ENCODE results near the gene CHRND.

Gene CHRND

DNA sequence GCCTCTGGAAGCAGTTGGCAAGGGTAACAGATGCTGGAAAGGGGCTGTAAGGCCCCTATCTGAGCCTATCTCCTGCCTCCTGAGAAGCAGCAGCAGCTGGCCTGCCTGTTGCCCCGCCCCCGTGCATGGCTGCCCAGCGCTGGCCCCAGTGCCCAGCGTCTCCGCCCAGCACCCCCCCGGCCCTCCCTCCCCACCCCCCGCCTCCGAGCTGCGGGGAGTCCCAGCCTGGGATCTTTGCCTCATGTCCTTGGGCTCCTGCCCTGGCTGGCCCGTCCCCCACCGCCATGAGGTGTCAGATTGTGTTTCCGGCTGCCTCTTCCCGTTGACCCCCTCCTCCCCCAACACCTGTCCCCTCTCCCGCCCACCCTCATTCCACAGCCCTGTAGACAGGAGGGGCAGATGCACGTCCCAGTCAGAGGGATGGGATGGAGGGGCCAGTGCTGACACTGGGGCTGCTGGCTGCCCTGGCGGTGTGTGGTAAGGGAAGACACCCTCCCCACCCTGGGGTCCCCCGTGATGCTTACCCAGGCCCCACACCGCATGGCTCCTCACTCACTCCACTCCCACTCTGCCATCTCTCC lies at the start of gene CHRND:
Gene CHRND, plus strand, starts transcription at position 370 of the 581 bp plus-strand sequence. Its CDS starts 56 bp downstream, at position 426.
- DNase-seq: no peak

DNA sequence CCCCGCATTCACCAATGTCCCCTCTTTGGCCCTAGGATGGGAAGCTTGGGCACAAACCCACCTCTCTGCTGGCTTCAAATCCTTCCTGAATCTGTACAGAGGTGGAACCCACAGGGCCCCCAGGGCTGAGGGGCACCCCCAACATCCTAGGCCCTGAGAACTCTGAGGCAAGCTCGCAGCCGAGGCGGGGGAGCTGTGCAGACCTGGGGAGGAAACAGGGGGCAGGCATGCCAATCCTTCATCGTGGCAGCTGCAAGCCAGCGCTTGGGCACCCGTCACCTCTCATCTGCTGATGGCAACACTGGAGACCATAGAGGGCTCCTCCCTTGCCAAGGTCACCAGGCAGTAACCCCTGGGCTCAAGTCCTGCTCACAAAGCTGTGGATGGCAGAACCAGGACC lies 49.2 kb upstream of the CHRND start:
- DNase-seq: no peak

DNA sequence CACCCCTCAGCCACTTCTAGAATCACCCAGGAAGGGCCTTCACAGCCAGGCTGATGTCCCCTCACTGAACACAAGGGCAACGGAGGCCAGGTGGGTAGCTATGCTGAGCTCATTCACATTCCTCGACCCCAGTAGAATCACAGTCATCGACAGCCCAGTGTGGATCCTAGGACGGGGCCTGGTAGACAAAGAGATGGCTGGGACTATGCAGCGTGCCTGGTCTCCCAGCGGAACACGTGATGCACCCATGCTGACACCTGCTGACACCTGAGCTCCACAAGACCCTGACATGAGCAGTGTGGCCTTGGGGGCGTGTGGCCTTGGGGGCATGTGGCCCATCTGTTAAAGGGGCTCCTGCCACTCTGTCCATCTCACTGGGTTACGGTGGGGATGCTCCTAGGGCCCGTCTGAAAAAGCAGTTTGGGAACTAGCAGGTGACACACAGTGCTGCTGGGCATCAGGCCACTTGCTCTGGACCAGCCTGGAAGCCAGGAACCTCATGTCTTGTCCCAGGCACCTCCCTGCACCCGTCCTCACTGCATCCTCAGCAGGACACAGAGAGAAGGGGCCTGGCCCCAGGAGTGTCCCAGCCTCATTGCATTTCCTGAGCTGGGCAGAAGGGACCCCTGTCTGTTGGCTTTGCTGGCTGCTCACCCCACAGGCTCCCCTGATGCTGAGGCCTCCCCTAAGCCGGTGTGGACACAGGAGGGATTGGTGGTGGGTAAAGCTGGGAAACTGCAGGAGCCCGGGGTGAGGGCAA lies 48.0 kb upstream of the CHRND start:
- DNase-seq: no peak

DNA sequence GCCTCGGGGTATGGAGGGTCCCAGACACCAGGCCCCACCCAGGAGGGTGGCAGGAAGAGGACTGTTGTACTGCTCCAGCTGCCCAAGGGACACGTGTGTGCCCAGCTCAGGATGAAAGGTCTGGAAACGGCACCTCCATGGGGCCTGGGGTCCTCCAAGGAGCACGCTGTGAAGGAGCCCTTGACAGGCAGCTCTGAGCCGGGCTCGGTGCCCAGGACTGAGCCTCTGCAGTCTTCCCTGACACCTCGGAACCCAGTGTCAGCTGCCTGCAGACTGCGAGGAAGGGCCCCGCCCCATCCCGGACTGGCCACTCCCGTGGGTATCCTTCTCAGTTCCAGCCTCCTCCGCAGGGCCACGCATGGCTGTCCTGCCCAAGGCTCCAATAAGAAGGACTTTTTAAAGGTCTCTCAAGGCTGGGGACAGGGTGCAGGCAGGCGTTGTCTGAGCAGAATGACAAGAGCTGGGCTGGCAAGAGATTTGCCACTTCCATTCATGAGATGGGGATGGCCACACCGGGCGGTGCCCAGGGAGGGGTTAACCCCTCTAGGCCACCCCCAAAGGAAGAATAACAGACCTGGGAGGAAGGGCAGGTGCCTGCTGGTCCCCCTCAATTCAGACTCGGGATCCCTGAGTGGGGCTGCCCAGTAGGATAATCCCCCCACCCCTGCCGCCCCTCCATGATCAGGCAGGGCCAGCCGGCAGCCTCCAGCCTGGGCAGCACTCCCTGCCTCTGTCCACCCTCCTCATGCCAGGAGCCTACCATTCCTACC lies 47.2 kb upstream of the CHRND start:
- DNase-seq: no peak

DNA sequence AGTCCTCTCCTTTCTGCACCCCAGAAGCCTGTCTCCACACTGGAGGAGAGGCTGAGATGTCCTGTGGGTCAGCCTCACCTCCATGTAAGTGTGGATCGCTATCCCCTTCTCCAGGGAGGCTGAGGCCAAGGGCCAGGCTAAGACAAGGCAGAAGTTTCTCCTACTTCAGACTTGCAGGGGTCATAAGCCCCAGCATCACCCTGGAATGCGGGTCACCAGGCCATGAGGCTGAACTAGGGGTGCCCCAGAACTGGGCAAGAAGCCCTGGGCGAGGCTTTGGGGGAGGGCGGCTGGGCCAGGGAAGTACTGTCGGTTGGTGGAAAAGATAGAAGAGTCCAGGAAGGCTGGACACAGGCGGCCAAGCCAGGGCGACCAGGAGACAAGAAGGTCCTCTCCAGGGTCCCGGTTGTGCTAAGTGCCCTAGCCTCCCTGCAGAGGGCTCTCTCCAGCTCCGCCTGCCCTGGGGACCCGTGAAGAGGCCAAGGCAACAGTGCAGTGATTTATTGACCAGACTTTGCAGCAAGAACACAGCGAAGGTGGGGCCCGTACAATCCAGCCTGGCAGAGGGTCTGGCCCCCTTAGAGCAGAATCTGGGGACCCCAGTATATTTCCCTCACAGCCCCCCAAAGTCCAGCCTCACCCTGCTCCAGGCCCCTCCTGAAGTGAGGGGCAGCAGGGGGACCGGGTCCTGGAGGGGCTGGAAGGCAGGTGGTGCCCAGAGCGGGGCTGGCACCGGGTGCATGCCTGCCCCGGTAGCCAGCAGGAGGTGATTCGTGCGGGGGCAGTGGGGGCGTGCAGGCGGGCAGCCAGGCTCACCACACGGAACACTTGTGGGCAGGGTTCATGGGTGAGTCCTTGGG lies 46.4 kb upstream of the CHRND start:
- DNase-seq: no peak

DNA sequence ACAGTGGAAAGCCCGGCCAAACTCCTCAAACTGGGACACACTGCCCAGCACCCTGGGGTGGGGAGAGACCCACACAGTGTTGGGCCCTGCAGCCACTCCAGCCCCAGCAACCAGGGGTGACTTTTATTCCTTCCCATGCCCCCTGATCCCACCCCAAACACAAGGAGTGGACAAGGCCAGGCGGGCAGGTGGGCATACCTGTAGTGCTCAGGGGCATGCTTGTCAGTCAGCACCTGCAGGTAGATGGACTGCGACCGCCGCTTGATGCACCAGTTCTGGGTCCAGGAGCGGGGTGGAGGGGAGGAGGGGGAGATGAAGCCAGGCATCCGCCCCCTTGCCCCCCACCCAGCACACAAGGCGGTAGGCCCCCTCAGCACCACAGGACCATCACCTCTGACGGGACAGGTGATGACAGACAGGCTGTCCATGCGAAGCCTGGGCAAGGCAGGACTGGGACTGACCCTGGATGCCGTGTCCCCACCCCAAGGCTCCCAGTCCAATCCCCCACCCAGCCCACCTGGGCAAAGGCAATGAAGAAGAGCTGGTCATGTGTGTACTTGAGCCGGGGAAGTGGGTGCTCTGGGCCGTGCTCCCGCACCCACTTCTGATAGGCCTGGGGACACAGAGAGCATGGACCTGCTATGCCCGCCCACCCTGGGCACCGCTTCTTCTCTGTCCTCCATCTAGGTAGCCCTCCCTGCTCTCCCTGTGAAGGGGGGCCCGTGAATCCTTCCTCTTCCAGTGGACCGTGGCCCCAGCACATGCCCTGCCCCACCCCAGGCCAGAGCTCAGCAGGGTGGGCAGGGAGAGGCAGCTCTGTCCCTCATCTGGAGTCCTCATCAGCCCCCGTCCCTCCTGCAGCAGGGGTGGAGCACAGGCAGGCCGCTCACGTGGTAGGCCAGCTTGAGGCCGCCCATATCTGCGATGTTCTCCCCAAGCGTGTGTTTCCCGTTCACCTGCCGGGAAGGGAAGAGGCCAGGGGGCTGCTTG lies 45.5 kb upstream of the CHRND start:
- no peak for DNase-seq

DNA sequence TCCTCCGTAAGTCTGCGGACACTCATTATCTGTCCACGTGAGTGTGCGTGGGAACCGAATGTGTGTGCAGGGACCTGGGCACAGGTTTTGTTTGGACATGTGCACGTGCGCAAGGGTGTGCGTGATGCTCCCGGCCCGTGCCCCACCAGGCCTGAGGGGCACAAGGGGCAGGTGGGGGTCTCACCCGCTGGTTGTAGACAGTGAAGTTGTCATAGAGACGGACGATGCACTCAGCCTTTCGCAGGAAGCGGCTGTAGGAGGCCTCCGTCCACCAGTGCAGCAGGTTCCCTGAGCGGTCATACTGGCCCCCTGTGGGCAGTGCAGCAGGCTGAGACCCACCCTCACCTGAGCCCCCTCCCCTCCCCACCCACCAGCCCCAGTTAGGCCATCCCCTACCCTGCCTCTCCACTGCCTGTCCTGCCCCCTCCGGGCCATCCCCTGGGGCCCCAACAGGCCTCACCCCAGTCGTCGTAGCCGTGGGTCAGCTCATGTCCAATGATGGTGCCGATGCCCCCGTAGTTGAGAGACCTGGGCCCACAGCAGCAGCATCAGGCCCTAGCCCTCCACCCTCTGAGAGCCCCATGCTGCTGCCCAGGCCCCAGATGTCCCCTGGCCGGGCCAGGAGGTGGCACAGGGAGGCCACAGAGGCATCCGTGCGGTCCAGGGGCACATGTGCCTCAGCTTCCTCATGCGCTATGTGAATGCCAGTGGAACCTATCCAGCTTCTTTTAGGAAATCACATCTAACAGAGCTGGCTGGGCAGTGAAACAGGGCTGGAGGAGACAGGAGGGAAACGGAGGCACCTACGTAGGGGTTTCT lies 44.4 kb upstream of the CHRND start:
- no peak for DNase-seq

DNA sequence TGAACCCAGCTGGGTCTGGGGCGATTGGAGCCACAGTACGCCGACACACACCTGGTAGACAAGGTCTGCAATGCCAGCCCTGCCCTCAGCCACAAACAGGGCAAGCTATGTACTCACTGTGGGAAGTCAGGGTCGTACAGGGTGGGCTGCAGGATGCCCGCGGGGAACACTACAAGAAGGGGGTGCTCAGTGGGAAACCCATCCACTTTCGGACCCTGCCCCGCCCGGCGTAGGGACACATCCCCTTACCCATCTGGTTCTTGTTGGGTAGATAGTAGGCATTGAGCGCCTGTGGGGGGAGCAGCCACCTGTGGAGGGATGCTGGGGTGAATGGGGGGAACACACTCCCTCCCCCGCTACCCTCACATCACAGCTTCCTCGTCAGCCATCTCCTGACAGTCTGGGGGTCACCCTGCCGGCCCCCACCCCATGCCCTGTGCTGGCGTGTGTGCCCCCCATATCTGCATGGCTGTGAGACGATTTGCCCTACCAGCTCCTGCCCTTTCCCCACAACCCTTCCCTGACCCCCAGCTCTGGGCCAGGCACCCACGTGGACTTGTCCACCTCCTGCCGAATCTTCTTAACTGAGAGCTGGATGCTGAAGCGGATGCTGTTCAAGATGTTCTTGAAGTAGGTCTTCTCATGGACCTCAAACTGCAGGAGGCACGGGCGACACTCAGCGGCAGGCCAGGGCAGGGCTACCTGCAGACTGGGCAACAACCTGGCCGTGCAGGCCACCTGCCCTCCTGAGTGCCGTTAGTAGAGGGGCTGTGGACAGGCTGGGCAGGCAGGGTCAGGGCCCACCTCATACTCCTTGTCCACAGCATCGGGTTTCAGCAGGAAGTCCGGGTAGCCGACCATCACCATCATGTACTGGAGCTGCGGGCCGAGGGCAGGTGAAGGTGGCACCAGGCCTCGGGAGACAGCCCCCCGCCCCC lies 43.4 kb upstream of the CHRND start:
- no peak for DNase-seq

DNA sequence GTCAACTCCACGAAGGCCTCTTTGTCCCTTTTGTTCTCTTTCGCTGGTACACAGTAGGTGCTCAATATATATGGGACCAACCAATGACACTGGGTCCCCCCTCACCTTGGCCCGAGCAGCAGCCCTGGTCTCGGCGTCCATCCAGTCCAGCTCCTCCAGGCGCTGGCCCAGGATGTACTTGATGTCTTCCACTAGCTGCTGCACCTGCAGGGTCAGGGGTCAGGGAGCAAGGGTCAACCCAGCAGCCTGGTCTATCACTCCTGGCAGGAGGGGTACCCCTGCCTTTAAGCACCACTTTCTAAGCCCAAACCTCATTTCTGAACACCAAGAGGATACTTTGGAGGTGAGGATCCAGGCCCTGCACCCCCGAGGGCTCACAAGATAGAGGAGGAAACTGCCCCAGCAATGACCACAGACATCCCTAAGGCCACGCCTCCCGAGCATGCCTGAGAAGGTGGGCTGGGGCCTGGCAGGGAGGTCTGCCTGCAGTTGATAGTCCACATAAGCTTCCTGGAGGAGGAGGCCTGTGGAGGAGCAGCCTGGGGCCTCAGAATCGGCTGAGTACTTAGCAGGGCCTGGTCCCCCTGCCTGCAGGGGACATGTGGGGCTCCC lies 42.5 kb upstream of the CHRND start:
- DNase-seq: no peak

DNA sequence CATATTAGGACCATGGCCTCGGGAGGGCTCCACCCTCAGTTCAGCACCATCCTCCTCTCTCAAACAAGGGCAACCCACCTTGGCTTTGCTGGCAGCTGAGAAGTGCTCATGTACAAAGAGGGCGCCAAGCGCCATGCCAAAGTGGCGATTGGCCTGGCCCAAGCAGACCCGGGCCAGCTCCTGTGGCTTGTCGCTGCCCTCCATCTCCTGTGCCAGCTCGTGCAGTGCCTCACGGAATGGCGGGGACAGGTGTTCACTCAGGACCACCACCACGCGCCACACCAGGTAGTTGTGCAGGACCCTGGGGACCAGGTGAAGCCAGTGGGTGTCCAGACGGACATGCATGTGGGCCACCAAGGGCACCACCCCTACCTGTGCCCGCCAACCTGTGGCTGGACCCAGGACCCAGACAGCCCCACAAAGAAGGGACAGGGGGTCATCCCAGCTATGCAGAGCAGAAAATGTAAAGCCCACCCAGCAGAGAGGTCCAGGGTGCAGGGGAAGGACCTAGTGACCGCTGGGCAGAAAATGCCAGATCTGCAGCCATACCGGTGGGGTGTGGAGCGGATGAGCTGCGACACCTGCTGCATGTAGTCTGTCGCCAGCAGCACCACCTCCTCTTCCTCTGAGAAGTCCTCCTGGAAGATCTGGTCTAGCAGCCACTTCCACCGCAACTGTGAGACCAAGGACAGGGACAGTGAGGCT lies 41.9 kb upstream of the CHRND start:
- DNase-seq: no peak

DNA sequence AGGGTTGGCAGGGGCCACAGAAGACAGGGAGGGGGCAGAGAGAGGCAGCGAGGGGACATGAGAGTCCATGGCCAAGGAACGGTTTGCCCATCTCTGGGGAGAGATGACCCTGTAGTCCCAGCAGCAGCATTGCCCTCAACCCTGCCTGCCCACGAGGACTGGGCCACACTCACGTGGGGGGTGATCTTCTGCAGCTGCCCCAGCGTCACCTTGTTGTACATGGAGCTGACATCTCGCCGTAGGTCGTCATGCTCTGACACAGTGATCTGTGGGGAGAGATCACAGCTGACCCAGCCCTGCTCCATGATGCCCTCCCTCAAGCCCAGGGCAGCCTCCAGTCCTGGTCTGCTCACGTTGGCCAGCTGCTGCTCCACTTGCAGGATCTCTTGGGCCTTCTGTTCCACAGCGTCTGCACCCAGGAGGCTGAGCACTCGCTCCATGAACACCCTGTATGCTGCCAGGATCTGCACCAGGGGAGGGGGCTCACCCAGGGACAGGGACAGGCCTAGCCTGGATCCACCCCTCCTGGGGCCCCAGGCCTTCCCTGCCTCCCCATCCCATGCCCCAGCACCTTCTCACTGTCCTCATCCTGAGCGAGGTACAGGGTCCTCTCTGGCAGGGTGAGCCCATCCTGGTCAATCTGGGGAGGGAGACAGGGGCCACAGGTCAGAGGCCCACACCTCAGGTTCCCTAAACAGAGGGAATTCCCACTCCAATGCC lies 41.2 kb upstream of the CHRND start:
- no peak for DNase-seq

DNA sequence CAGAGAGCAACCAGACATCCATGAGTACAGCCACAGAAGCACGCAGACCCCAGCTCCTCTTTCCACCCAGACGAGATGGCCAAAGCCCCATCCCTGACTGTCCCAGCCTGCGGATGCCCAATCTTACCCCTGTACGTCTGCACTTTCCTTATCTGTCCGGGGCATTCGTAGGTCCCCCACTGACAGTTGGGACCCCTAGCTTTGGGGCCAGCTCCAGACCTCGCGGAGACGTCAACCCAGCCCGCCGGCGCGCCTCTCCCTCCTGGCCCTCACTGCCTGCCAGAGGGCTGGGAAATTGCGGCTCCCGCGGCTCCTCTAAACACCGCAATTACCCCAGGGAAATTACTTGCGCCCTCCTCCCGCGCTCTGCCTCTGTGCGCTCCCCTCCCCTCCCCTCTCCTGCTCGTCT lies 40.6 kb upstream of the CHRND start:
- DNase-seq: no peak

DNA sequence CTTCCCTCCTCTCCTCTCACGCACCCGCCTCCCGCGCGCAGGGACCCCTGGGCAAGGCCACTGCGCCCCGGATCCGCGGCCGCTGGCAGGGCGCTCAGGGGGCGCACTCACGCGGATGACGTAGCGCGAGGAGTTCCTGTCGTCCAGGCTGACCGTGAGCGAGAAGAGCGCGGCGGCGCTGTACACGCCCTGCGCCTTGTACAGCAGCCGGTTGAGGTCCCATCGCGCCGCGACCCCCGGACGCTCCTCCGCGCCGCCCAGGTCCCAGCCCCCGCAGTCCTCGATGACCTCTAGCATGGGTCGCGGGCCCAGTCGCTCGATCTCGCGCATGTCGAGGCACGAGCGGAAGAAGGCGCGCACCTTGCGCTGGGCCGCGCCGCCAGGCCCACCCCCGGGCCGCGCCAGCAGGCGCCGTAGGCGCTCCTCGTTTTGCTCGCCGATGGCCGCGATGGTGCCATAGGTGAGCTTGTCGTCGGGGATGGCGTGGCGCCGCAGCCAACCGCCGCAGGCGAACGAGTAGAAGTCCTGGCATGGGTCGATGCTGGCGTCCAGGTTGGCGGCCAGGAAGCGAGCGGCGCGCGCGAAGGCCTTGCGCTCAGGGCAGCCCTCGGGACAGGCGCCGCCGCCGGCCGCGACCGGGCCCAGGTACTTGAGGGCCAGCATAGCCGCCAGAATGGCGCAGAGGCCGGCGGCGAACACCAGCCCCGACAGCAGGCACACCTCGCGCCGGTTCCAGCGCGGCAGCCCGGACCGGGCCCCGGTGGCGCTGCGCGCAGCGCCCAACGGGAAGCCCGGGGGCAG lies 40.0 kb upstream of the CHRND start:
- DNase-seq: no peak

DNA sequence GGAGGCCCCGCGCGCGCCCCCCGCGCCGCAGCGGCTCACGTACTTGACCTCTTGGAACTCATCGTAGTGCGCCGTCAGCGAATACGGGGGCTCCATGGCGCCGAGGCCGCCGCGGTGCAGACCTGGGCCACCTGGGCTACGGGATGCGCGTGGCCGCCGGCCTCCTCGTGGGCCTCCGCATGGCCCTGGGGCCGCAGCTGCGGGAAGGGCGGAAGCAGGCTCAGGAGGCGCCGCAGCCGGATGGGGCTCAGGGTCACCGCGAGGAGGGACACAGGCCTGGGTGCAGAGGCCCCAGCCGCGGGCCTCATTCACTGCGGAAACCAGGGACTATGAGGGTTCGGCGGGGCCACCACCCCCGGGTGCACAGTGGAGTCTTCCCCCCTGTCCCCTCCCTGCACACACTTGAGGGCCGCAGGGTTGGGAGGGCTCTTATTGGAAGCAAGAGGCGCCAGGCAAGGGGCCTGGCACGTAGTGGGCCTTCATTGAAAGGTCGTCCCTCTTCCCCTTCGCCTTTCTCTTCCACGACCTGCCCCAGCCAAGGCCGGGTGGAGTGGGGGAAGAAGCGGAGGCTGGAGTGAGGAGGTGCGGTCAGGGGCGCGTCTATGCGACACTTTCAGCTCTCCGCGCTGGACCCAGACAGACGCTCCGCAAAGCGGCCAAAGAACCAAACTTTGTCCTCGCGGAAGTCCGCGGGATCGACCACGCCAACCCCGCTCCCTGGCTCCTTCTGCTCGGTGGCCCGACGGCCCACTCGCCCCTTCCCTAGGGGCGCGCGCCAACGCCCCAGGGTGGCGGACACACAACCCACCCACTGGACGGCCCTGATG lies 39.2 kb upstream of the CHRND start:
- DNase-seq: no peak

DNA sequence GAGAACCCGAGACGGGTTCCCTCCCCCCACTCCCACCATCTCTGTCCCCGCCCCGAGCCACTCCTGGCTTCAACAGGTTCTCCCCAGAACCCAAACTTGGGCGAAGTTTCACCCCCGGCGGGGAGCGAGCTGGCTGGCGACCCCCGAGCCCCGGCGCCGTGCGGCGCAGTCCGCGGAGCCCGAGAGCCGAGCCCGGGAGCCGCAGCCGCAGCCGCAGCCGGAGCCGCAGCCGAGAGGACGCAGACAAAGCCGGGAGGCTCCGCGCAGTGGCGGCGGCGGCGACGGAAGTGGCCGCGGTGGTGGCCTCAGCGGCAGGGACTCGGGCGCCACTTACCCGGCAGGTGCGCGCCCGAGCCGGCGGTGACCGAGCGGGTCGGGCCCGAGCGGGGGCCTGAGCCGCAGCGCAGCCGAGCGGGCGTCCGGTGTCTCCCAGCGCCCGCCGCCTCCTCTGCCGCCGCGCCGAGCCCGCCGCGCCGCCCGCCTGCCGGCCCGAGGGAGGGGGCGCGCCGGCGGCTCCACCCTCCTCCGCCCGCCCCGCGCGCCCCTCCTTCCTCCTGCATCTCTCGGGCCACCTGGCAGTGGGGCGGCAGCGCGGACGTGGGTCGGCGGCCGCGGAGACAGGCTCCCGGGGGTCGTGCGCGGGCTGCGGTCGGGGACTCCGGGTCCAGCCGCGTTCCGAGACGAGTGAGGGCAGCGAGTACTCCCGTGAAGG lies 38.4 kb upstream of the CHRND start, which contains the start of gene ECEL1:
Gene ECEL1, minus strand, starts transcription at position 450 of the 712 bp plus-strand sequence. CDS start 1,181 bp downstream, outside the sequence.
- no peak for DNase-seq
